Neural cell (in vitro differentiated cells): Measurements from ENCODE around the gene SRSF5. TPM values are rescaled to one million over a fixed set of nuclear protein-coding genes. Genes with fewer than 3 reads are reported as not detected.

ENCODE experiments used
- H2AFZ ChIP-seq: fragments of 200-600, 300-800 bp; sonication (generic), shearing (Covaris generic); 2 replicates; pipeline ENCODE4 v1.6.0; 2014; ENCODE audit warnings: low read depth, mild to moderate bottlenecking, antibody characterized with exemption, low read length, moderate library complexity
- H3F3A ChIP-seq: fragments of 200-600 bp; shearing (Covaris generic); 2 replicates; pipeline ENCODE4 v1.6.1; 2016; ENCODE audit warnings: mild to moderate bottlenecking, moderate library complexity, mixed read lengths, antibody characterized with exemption, low read length; ENCODE audit not compliant: insufficient read depth, poor library complexity, severe bottlenecking
- H3K27ac ChIP-seq: fragments of 200-600, 300-800 bp; sonication (generic), shearing (Covaris generic); 2 replicates; pipeline ENCODE4 v1.5.1; 2014; ENCODE audit warnings: mild to moderate bottlenecking, low read length, moderate library complexity
- H3K27me3 ChIP-seq: fragments of 300-800, 200-600 bp; sonication (generic), shearing (Covaris generic); 2 replicates; pipeline ENCODE4 v1.6.0; 2014; ENCODE audit warnings: mild to moderate bottlenecking, low read depth, low read length, moderate library complexity; ENCODE audit not compliant: insufficient read depth
- H3K36me3 ChIP-seq: fragments of 300-800, 200-600 bp; sonication (generic), shearing (Covaris generic); 2 replicates; pipeline ENCODE4 v1.5.1; 2014; ENCODE audit warnings: mild to moderate bottlenecking, antibody characterized with exemption, low read length, moderate library complexity; ENCODE audit not compliant: insufficient read depth
- H3K4me2 ChIP-seq: fragments of 300-800, 200-600 bp; sonication (generic), shearing (Covaris generic); 2 replicates; pipeline ENCODE4 v1.6.0; 2014; ENCODE audit warnings: mild to moderate bottlenecking, low read length
- H3K4me3 ChIP-seq: fragments of 300-800, 200-600 bp; sonication (generic), shearing (Covaris generic); 2 replicates; pipeline ENCODE4 v1.5.1; 2014; ENCODE audit warnings: mild to moderate bottlenecking, low read length, moderate library complexity
- H3K79me2 ChIP-seq: fragments of 200-600 bp; shearing (Covaris generic); replicated peaks from 2 replicates; pipeline ENCODE4 v1.6.0; 2014; ENCODE audit warnings: mild to moderate bottlenecking, low read length, moderate library complexity; ENCODE audit not compliant: insufficient read depth
- H3K9ac ChIP-seq: fragments of 300-800, 200-600 bp; sonication (generic), shearing (Covaris generic); 2 replicates; pipeline ENCODE4 v1.6.1; 2016; ENCODE audit warnings: mild to moderate bottlenecking, low read length, mixed read lengths
- H3K9me2 ChIP-seq: fragments of 200-600 bp; shearing (Covaris generic); 2 replicates; pipeline ENCODE4 v1.6.1; 2016; ENCODE audit warnings: mild to moderate bottlenecking, low read length, mixed read lengths; ENCODE audit not compliant: insufficient read depth
- H3K9me3 ChIP-seq: fragments of 200-600, 300-800 bp; sonication (generic), shearing (Covaris generic); 2 replicates; pipeline ENCODE4 v1.6.1; 2016; ENCODE audit warnings: mild to moderate bottlenecking, mixed run types, low read length, moderate library complexity, mixed read lengths
- H4K20me1 ChIP-seq: fragments of 200-600 bp; shearing (Covaris generic); 2 replicates; pipeline ENCODE4 v1.6.1; 2016; ENCODE audit warnings: mild to moderate bottlenecking, mixed run types; ENCODE audit not compliant: insufficient read depth
- EP300 ChIP-seq: fragments of 450-650 bp; conservative IDR thresholded peaks from 2 replicates; pipeline ENCODE4 v1.6.1; 2014; ENCODE audit warnings: antibody characterized with exemption, mild to moderate bottlenecking, moderate library complexity; ENCODE audit not compliant: poor library complexity, severe bottlenecking
- EZH2 ChIP-seq: fragments of 200-600, 300-800 bp; shearing (Covaris generic), sonication (generic); IDR thresholded peaks from 2 replicates; pipeline ENCODE4 v1.6.1; 2014; ENCODE audit warnings: antibody characterized with exemption, low read length, borderline replicate concordance, mild to moderate bottlenecking; ENCODE audit not compliant: insufficient read depth, poor library complexity, severe bottlenecking
- MXI1 ChIP-seq: fragments of 450-650 bp; conservative IDR thresholded peaks from 2 replicates; pipeline ENCODE4 v1.6.1; 2014; ENCODE audit warnings: antibody characterized with exemption, mild to moderate bottlenecking; ENCODE audit not compliant: poor library complexity, severe bottlenecking
- POLR2AphosphoS5 ChIP-seq: IDR thresholded peaks from 2 replicates; pipeline ENCODE4 v1.6.1; 2012
- RAD21 ChIP-seq: fragments of 450-650 bp; conservative IDR thresholded peaks from 2 replicates; pipeline ENCODE4 v1.6.1; 2014; ENCODE audit warnings: antibody characterized with exemption, mild to moderate bottlenecking, moderate library complexity
- SMC3 ChIP-seq: fragments of 450-650 bp; conservative IDR thresholded peaks from 2 replicates; pipeline ENCODE4 v1.6.1; 2014; ENCODE audit warnings: antibody characterized with exemption, mild to moderate bottlenecking, moderate library complexity; ENCODE audit not compliant: poor library complexity
- TAF1 ChIP-seq: IDR thresholded peaks from 2 replicates; pipeline ENCODE4 v1.6.1; 2012; ENCODE audit warnings: low read depth
- polyA plus RNA-seq: library from polyadenylated mRNA; depleted of rRNA; stranded (reverse); fragments of >200 nt; gene quantifications from 2 replicates; pipeline ENCODE4 v1.2.3, GENCODE V29; 2014
- TF ChIP-seq, protein P1 (sequence below): fragments of 450-650 bp; IDR thresholded peaks from 2 replicates; pipeline ENCODE4 v1.5.1; 2014; ENCODE audit warnings: antibody characterized with exemption, mild to moderate bottlenecking, moderate library complexity; ENCODE audit not compliant: poor library complexity, severe bottlenecking
- TF ChIP-seq, protein P2 (sequence below): IDR thresholded peaks from 2 replicates; pipeline ENCODE4 v1.6.1; 2012; ENCODE audit warnings: borderline replicate concordance

The SRSF5 gene
- polyA plus RNA-seq, 1 donor from 2014 or later, result 1,017 TPM

DNA sequence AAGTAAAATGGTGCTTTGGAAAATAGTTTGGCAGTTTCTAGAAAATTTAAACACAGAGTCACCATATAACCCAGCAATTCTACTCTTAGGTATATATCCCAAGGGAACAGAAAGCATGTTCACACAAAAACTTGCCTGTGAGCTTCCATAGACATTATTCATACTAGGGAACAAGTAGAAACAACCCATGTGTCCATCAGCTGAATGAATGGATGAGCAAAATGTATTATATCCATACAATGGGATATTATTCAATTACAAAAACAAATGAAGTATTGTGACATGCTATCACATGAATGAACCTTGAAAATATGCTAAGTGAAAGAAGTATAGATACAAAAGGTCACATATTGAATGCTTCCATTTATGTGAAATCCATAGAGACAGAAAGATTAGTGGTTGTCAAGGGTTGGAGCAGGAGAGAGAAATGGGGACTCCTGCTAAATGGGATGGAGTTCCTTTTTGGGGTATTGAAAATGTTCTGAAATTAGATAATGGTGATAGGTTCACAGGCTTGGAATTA is 22.2 kb downstream of the SRSF5 start:
- Histone ChIP-seq H3K36me3 (no peaks in the 10 kb centered on the region), H4K20me1 (no peaks in the 10 kb centered on the region), H3K4me2 (no peak overlapping the region), H3K9ac (no peak overlapping the region), H3K4me3 (no peak overlapping the region), H3K9me3 (no peaks in the 10 kb centered on the region), H3F3A (no peaks in the 10 kb centered on the region), H3K27me3 (no peaks in the 10 kb centered on the region), H3K9me2 (no peaks in the 10 kb centered on the region), H3K27ac (no peak overlapping the region), H2AFZ (no peak overlapping the region), H3K79me2 (no peaks in the 10 kb centered on the region)
- TF ChIP-seq, protein P1, sequence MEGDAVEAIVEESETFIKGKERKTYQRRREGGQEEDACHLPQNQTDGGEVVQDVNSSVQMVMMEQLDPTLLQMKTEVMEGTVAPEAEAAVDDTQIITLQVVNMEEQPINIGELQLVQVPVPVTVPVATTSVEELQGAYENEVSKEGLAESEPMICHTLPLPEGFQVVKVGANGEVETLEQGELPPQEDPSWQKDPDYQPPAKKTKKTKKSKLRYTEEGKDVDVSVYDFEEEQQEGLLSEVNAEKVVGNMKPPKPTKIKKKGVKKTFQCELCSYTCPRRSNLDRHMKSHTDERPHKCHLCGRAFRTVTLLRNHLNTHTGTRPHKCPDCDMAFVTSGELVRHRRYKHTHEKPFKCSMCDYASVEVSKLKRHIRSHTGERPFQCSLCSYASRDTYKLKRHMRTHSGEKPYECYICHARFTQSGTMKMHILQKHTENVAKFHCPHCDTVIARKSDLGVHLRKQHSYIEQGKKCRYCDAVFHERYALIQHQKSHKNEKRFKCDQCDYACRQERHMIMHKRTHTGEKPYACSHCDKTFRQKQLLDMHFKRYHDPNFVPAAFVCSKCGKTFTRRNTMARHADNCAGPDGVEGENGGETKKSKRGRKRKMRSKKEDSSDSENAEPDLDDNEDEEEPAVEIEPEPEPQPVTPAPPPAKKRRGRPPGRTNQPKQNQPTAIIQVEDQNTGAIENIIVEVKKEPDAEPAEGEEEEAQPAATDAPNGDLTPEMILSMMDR, result no peak
- TF ChIP-seq EP300, result no peak
- no peak for TF ChIP-seq SMC3
- TF ChIP-seq RAD21, result no peak

DNA sequence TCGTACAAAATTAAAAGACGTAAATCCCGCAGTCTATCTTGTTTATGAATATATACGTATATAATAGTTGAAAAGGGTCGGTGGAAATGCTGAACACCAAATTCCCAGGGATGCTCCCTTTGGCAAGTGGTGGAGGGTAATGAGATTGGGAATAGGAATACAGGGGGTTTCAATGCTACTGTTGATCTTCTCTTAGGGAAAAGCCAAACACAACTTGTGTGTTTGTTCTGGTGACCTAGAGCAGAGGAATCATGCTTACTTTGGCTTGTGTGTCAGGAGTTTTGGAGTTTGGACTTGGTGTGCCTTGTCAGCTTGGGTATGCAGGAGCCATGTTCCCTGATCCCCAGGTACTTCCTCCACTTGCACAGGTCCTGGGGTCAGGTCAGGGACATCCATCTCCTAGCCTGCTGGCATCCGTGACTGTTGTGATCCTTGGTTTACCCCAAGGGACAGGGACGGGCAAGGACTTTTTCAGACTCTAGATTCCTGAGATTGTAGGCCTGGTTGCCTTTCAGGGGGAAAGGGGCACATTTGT is 26.0 kb downstream of the SRSF5 start:
- no peaks in the 10 kb centered on the region for H3F3A ChIP-seq
- H3K9ac ChIP-seq, result no peak overlapping the region
- H3K79me2 ChIP-seq, result no peaks in the 10 kb centered on the region
- H4K20me1 ChIP-seq, result no peaks in the 10 kb centered on the region
- no peak overlapping the region for H3K4me2 ChIP-seq
- no peak overlapping the region for H3K27ac ChIP-seq
- no peaks in the 10 kb centered on the region for H3K36me3 ChIP-seq
- H3K9me2 ChIP-seq, result no peaks in the 10 kb centered on the region
- no peak overlapping the region for H2AFZ ChIP-seq
- TF ChIP-seq RAD21 (no peak), POLR2AphosphoS5 (no peak), SMC3 (no peak)
- TF ChIP-seq, protein P2, sequence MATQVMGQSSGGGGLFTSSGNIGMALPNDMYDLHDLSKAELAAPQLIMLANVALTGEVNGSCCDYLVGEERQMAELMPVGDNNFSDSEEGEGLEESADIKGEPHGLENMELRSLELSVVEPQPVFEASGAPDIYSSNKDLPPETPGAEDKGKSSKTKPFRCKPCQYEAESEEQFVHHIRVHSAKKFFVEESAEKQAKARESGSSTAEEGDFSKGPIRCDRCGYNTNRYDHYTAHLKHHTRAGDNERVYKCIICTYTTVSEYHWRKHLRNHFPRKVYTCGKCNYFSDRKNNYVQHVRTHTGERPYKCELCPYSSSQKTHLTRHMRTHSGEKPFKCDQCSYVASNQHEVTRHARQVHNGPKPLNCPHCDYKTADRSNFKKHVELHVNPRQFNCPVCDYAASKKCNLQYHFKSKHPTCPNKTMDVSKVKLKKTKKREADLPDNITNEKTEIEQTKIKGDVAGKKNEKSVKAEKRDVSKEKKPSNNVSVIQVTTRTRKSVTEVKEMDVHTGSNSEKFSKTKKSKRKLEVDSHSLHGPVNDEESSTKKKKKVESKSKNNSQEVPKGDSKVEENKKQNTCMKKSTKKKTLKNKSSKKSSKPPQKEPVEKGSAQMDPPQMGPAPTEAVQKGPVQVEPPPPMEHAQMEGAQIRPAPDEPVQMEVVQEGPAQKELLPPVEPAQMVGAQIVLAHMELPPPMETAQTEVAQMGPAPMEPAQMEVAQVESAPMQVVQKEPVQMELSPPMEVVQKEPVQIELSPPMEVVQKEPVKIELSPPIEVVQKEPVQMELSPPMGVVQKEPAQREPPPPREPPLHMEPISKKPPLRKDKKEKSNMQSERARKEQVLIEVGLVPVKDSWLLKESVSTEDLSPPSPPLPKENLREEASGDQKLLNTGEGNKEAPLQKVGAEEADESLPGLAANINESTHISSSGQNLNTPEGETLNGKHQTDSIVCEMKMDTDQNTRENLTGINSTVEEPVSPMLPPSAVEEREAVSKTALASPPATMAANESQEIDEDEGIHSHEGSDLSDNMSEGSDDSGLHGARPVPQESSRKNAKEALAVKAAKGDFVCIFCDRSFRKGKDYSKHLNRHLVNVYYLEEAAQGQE, result no peak
- H3K9me3 ChIP-seq, result no peaks in the 10 kb centered on the region
- H3K4me3 ChIP-seq, result no peak overlapping the region
- H3K27me3 ChIP-seq, result no peaks in the 10 kb centered on the region

DNA sequence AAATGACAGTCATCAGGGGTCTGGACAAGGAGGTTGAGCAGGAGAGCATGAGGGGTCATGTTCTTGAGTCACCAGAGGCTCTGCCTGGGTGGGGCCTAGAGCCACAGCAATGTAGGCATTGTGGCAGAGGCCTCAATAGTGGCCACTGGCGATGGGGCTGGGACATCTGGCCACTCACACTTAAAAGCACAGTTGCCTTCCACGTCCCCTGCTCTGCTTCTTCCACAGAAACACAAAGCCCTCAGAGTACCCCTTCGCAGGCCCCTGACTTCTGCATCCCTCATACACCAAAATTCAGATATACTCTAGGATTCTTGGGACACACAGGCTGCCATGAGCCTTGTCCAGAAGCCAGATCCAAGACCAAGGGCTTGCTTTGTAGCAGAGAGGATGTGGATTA is 27.8 kb downstream of the SRSF5 start:
- Histone ChIP-seq H3K9me2 (no peaks in the 10 kb centered on the region), H3K4me2 (no peak overlapping the region), H3F3A (no peaks in the 10 kb centered on the region), H3K27me3 (no peaks in the 10 kb centered on the region), H3K79me2 (no peaks in the 10 kb centered on the region), H3K36me3 (no peaks in the 10 kb centered on the region), H3K4me3 (no peak overlapping the region), H3K27ac (no peak overlapping the region), H3K9me3 (no peaks in the 10 kb centered on the region), H3K9ac (no peak overlapping the region), H2AFZ (no peak overlapping the region), H4K20me1 (no peaks in the 10 kb centered on the region)
- TF ChIP-seq POLR2AphosphoS5 (no peak), RAD21 (no peak), SMC3 (no peak), TAF1 (no peak), MXI1 (no peak), EP300 (no peak), EZH2 (no peak)
- TF ChIP-seq, protein P2, result no peak
- TF ChIP-seq, protein P1, result no peak
